Caco-2 (cell line): ENCODE results near the gene TRPM2. TPM values are rescaled to one million over a fixed set of nuclear protein-coding genes. Genes with fewer than 3 reads are reported as not detected.
"Not testable (repeated sequence)": the region's sequence is repeated elsewhere in the genome, so short reads cannot be mapped to it uniquely, and the experiment has no call there.

Source experiments
- BruUV-seq: library from RNA; stranded (reverse); fragments of 400-500 nt; replicated peaks from 2 replicates; lab custom pipeline; 2021; lab: Mats Ljungman, UMichigan
- CTCF ChIA-PET: fragments of 300-600 bp; sonication (Branson Sonifier 250); formaldehyde crosslinking; loops from one replicate; lab custom pipeline; 2022; ENCODE audit warnings: antibody characterized with exemption; lab: Charles Lee
- POLR2A ChIA-PET: fragments of 300-600 bp; sonication (Branson Sonifier 250); formaldehyde crosslinking; loops from one replicate; lab custom pipeline; 2022; ENCODE audit warnings: antibody characterized with exemption; lab: Charles Lee
- DNase-seq, 2 experiments: peaks; one replicate each; pipeline versions ENCODE4 v3.0.0 to v3.0.0-alpha.2; 2020 to 2022
- H3K27me3 ChIP-seq: replicated peaks from 2 replicates; pipeline ENCODE4 v1.6.0; 2011; ENCODE audit warnings: low read length; ENCODE audit not compliant: control insufficient read depth, insufficient read depth
- H3K36me3 ChIP-seq: 2 replicates; pipeline ENCODE4 v1.5.1; 2011; ENCODE audit warnings: low read length; ENCODE audit not compliant: control insufficient read depth, insufficient read depth
- H3K4me1 ChIP-seq: fragments of 250-450 bp; sonication (Bioruptor Pico); 2 replicates; pipeline ENCODE4 v1.5.1; 2020; ENCODE audit warnings: mild to moderate bottlenecking
- H3K4me3 ChIP-seq: 2 replicates; pipeline ENCODE4 v1.5.1; 2011; ENCODE audit warnings: low read depth, mild to moderate bottlenecking, control low read depth, low read length
- H3K9me3 ChIP-seq: fragments of 250-450 bp; sonication (Bioruptor Pico); 2 replicates; pipeline ENCODE4 v1.5.1; 2020; ENCODE audit warnings: mild to moderate bottlenecking, moderate library complexity
- H3K27ac Mint-ChIP-seq: one replicate; pipeline ENCODE4 v1.8.0; 2022; ENCODE audit warnings: mixed read lengths; ENCODE audit not compliant: unreplicated experiment
- H3K27me3 Mint-ChIP-seq: one replicate; pipeline ENCODE4 v1.8.0; 2022; ENCODE audit warnings: mixed read lengths; ENCODE audit not compliant: insufficient read depth, unreplicated experiment
- H3K36me3 Mint-ChIP-seq: one replicate; pipeline ENCODE4 v1.8.0; 2022; ENCODE audit warnings: mild to moderate bottlenecking, mixed read lengths; ENCODE audit not compliant: insufficient read depth, unreplicated experiment
- H3K4me1 Mint-ChIP-seq: one replicate; pipeline ENCODE4 v1.8.0; 2022; ENCODE audit warnings: low read depth, mixed read lengths; ENCODE audit not compliant: unreplicated experiment
- H3K4me3 Mint-ChIP-seq: one replicate; pipeline ENCODE4 v1.8.0; 2022; ENCODE audit warnings: mild to moderate bottlenecking, moderate library complexity, mixed read lengths; ENCODE audit not compliant: unreplicated experiment
- H3K9me3 Mint-ChIP-seq: one replicate; pipeline ENCODE4 v1.8.0; 2022; ENCODE audit warnings: mixed read lengths; ENCODE audit not compliant: unreplicated experiment
- intact Hi-C: fragments of 100-400 bp; cut with micrococcal nuclease; formaldehyde crosslinking; loops from one replicate; pipeline ENCODE4 v1.10.0; 2022; ENCODE audit not compliant: unreplicated experiment
- total RNA-seq: library from RNA; stranded (reverse); gene quantifications from 2 replicates; pipeline ENCODE4 v1.2.3, GENCODE V29; 2022
- TF ChIP-seq, protein P1 (sequence below), 2 experiments: fragments of 200-600 bp in 1 of 2; IDR thresholded peaks; 1 replicate in 1 of 2; 2 replicates in 1 of 2; pipeline versions ENCODE4 v1.5.1 to v1.8.0; 2011 to 2022; ENCODE audit warnings: antibody characterized with exemption in 1 of 2, control low read depth in 1 of 2, inconsistent platforms in 1 of 2, low read depth in 1 of 2, low read length in 1 of 2, mild to moderate bottlenecking in 1 of 2, moderate library complexity in 1 of 2; ENCODE audit not compliant: insufficient read depth in 1 of 2, severe bottlenecking in 1 of 2, unreplicated experiment in 1 of 2

TRPM2 gene
- total RNA-seq, 1 experiment from 2014 or later = 0.20 TPM

DNA sequence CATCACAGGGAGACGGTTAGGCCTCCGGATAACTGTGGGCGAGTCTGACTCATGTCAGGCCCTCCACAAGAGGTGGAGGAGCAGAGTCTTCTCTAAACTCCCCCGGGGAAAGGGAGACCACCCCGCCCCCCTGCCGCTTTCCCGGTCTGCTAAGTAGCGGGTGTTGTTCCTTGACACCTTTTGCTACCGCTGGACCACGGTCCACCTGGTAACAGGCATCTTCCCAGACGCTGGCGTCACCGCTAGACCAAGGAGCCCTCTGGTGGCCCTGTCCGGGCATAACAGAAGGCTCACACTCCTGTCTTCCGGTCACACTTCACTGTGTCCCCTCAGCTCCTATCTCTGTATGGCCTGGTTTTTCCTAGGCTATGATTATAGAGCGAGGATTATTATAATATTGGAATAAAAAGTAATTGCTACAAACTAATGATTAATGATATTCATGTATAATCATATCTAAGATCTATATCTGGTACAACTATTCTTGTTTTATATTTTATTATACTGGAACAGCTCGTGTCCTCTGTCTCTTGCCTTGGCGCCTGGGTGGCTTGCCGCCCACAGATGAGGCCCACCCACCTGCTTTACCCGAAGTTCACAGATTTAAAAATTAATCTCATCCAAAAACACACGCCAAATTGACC is 126.3 kb downstream of the TRPM2 start:
- H3K27me3 ChIP-seq, intact Hi-C loops, H3K9me3 Mint-ChIP-seq, H3K4me3 Mint-ChIP-seq, H3K27ac Mint-ChIP-seq, H3K27me3 Mint-ChIP-seq, H3K36me3 ChIP-seq, H3K9me3 ChIP-seq, POLR2A ChIA-PET, H3K4me3 ChIP-seq, BruUV-seq: not testable (repeated sequence)
- peaks cover 17% of the 10 kb centered on the region for H3K4me1 ChIP-seq
- CTCF ChIA-PET = interaction anchor here (0.8 kb wide), 2 partner anchors 111 to 141 kb away, joined by 3 to 4 read pairs; partner anchors contain the start of gene CFAP410
- TF ChIP-seq, protein P1, sequence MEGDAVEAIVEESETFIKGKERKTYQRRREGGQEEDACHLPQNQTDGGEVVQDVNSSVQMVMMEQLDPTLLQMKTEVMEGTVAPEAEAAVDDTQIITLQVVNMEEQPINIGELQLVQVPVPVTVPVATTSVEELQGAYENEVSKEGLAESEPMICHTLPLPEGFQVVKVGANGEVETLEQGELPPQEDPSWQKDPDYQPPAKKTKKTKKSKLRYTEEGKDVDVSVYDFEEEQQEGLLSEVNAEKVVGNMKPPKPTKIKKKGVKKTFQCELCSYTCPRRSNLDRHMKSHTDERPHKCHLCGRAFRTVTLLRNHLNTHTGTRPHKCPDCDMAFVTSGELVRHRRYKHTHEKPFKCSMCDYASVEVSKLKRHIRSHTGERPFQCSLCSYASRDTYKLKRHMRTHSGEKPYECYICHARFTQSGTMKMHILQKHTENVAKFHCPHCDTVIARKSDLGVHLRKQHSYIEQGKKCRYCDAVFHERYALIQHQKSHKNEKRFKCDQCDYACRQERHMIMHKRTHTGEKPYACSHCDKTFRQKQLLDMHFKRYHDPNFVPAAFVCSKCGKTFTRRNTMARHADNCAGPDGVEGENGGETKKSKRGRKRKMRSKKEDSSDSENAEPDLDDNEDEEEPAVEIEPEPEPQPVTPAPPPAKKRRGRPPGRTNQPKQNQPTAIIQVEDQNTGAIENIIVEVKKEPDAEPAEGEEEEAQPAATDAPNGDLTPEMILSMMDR (IDR thresholded peaks at IDR 0.05; ENCODE audit: insufficient read depth in 1 of 2, low read depth in 1 of 2, low read length in 1 of 2, severe bottlenecking in 1 of 2, unreplicated experiment in 1 of 2) = peak; percentile 35 to 69
- Mint-ChIP-seq H3K4me1 (peaks cover 12% of the 10 kb centered on the region), H3K36me3 (peaks cover 12% of the 10 kb centered on the region)
- DNase-seq = peak; percentile 61 to 64

DNA sequence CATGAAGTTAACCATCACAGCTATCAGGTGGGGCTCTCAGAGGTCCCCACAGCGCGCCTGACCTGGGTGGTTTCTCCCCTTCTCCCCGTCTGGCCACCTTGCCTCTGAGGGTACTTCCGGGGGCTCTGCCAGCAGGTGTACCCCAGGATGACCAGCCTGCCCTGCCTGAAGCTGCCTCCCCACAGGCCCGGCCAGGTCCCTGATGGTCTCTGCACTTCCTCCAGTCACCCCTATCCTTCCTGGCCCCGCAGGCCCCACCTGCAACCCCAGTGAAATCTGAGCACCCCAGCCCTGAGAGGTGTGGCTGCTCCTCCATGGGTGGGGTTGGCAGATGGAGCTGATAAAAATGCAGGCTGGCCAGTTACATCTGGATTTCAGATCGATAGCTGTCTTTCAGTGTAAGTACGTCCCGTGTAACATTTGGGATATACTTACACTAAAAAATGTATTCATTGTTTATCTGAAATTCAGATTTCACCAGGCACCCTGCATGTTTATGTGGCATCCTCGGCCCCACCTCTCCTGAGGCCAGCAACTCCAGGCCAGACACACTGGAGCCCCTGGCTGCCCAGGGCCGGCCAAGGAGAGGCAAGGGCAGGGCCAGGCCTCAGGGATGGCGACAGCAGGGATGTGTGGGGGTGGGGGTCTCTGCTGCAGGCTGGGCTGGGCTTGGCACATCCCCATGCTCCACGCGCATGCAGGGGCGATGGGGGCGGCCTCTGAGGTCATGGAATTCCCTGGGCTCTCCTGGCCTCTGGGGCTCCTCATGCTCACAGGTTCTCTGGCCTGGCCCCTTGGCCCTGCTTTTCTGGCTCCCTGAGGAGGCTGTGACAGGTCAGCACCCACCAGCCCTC is 127.0 kb downstream of the TRPM2 start:
- Mint-ChIP-seq H3K4me3 (no peak overlapping the region), H3K4me1 (peaks cover 12% of the 10 kb centered on the region), H3K27me3 (no peaks in the 10 kb centered on the region), H3K36me3 (peaks cover 12% of the 10 kb centered on the region), H3K27ac (no peak overlapping the region), H3K9me3 (peaks cover 6% of the 10 kb centered on the region)
- Histone ChIP-seq H3K9me3 (peaks cover 8% of the 10 kb centered on the region; the same call in 1 of the 2 replicates), H3K36me3 (no peaks in the 10 kb centered on the region; the same call in 1 of the 2 replicates), H3K27me3 (no peaks in the 10 kb centered on the region), H3K4me3 (no peak overlapping the region), H3K4me1 (peaks cover 17% of the 10 kb centered on the region)
- ChIA-PET POLR2A (no interaction called here), CTCF (interaction anchor here (0.8 kb wide), 2 partner anchors 112 to 142 kb away, joined by 3 to 4 read pairs; partner anchors contain the start of gene CFAP410)
- intact Hi-C loops = no loop called here
- BruUV-seq = no TSS peak
- DNase-seq = no peak
- TF ChIP-seq, protein P1 (IDR thresholded peaks at IDR 0.05; ENCODE audit: insufficient read depth in 1 of 2, low read depth in 1 of 2, low read length in 1 of 2, severe bottlenecking in 1 of 2, unreplicated experiment in 1 of 2) = no peak

DNA sequence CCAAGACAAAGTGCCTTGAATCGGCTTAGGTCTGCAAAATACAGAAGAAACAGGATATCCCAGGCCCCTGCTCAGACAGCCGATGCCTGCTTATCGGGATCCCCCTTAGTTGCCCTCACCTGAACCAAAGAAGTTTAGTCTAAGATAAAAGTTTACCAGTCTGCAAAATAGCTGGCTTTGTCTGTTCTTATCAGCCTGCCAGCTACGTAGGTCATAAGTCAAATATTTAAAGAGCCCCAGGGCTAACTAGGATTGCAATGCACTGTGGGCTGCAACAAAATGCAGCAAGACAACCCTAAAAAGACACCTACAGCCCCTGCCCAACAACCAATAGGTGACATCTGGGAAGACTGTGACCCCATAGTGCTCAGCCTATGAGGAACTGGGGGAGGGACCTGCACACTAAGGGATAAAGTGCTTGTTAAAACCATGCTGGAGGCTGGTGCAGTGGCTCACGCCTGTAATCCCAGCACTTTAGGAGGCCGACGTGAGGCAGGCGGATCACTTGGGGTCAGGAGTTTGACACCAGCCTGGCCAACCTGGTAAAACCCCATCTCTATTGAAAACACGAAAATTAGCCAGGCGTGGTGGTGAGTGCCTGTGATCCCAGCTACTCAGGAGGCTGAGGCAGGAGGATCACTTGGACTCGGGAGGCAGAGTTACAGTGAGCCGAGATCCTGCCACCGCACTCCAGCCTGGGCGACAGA is 129.3 kb downstream of the TRPM2 start:
- Histone ChIP-seq H3K4me1 (peaks cover 17% of the 10 kb centered on the region), H3K9me3 (peaks cover 8% of the 10 kb centered on the region; the same call in 1 of the 2 replicates), H3K27me3 (no peaks in the 10 kb centered on the region), H3K4me3 (no peak overlapping the region), H3K36me3 (no peaks in the 10 kb centered on the region; the same call in 1 of the 2 replicates)
- POLR2A ChIA-PET = no interaction called here
- Mint-ChIP-seq H3K36me3 (peaks cover 12% of the 10 kb centered on the region), H3K9me3 (peaks cover 6% of the 10 kb centered on the region), H3K27me3 (no peaks in the 10 kb centered on the region), H3K4me1 (peaks cover 10% of the 10 kb centered on the region), H3K27ac (peak overlapping the region; percentile 69), H3K4me3 (peak overlapping the region; percentile 40)
- peak; percentile 80 to 88 for DNase-seq
- CTCF ChIA-PET = interaction anchor here (0.7 to 1.4 kb wide), 4 partner anchors 28 to 260 kb away, joined by 3 to 5 read pairs (median 4); no protein-coding TSS in a partner anchor
- intact Hi-C loops = loop anchor here (2.0 kb wide), 1 partner anchor 144 kb away; the partner anchor contains the start of gene CFAP410
- TF ChIP-seq, protein P1 (IDR thresholded peaks at IDR 0.05; ENCODE audit: insufficient read depth in 1 of 2, low read depth in 1 of 2, low read length in 1 of 2, severe bottlenecking in 1 of 2, unreplicated experiment in 1 of 2) = no peak
- BruUV-seq = no TSS peak
